Caco-2 (cell line): ENCODE measurements around the gene KIAA0232. TPM values are rescaled to one million over a fixed set of nuclear protein-coding genes. Genes with fewer than 3 reads are reported as not detected.

ENCODE experiments used
- BruUV-seq: library from RNA; stranded (reverse); fragments of 400-500 nt; replicated peaks from 2 replicates; lab custom pipeline; 2021; lab: Mats Ljungman, UMichigan
- CTCF ChIA-PET: fragments of 300-600 bp; sonication (Branson Sonifier 250); formaldehyde crosslinking; loops from one replicate; lab custom pipeline; 2022; ENCODE audit warnings: antibody characterized with exemption; lab: Charles Lee
- POLR2A ChIA-PET: fragments of 300-600 bp; sonication (Branson Sonifier 250); formaldehyde crosslinking; loops from one replicate; lab custom pipeline; 2022; ENCODE audit warnings: antibody characterized with exemption; lab: Charles Lee
- DNase-seq, 2 experiments: peaks; one replicate each; pipeline versions ENCODE4 v3.0.0 to v3.0.0-alpha.2; 2020 to 2022
- H3K27me3 ChIP-seq: replicated peaks from 2 replicates; pipeline ENCODE4 v1.6.0; 2011; ENCODE audit warnings: low read length; ENCODE audit not compliant: control insufficient read depth, insufficient read depth
- H3K36me3 ChIP-seq: 2 replicates; pipeline ENCODE4 v1.5.1; 2011; ENCODE audit warnings: low read length; ENCODE audit not compliant: control insufficient read depth, insufficient read depth
- H3K4me1 ChIP-seq: fragments of 250-450 bp; sonication (Bioruptor Pico); 2 replicates; pipeline ENCODE4 v1.5.1; 2020; ENCODE audit warnings: mild to moderate bottlenecking
- H3K4me3 ChIP-seq: 2 replicates; pipeline ENCODE4 v1.5.1; 2011; ENCODE audit warnings: low read depth, mild to moderate bottlenecking, control low read depth, low read length
- H3K9me3 ChIP-seq: fragments of 250-450 bp; sonication (Bioruptor Pico); 2 replicates; pipeline ENCODE4 v1.5.1; 2020; ENCODE audit warnings: mild to moderate bottlenecking, moderate library complexity
- H3K27ac Mint-ChIP-seq: one replicate; pipeline ENCODE4 v1.8.0; 2022; ENCODE audit warnings: mixed read lengths; ENCODE audit not compliant: unreplicated experiment
- H3K27me3 Mint-ChIP-seq: one replicate; pipeline ENCODE4 v1.8.0; 2022; ENCODE audit warnings: mixed read lengths; ENCODE audit not compliant: insufficient read depth, unreplicated experiment
- H3K36me3 Mint-ChIP-seq: one replicate; pipeline ENCODE4 v1.8.0; 2022; ENCODE audit warnings: mild to moderate bottlenecking, mixed read lengths; ENCODE audit not compliant: insufficient read depth, unreplicated experiment
- H3K4me1 Mint-ChIP-seq: one replicate; pipeline ENCODE4 v1.8.0; 2022; ENCODE audit warnings: low read depth, mixed read lengths; ENCODE audit not compliant: unreplicated experiment
- H3K4me3 Mint-ChIP-seq: one replicate; pipeline ENCODE4 v1.8.0; 2022; ENCODE audit warnings: mild to moderate bottlenecking, moderate library complexity, mixed read lengths; ENCODE audit not compliant: unreplicated experiment
- H3K9me3 Mint-ChIP-seq: one replicate; pipeline ENCODE4 v1.8.0; 2022; ENCODE audit warnings: mixed read lengths; ENCODE audit not compliant: unreplicated experiment
- CTCF ChIP-seq, 2 experiments: fragments of 200-600 bp in 1 of 2; IDR thresholded peaks; 1 replicate in 1 of 2; 2 replicates in 1 of 2; pipeline versions ENCODE4 v1.5.1 to v1.8.0; 2011 to 2022; ENCODE audit warnings: antibody characterized with exemption in 1 of 2, control low read depth in 1 of 2, inconsistent platforms in 1 of 2, low read depth in 1 of 2, low read length in 1 of 2, mild to moderate bottlenecking in 1 of 2, moderate library complexity in 1 of 2; ENCODE audit not compliant: insufficient read depth in 1 of 2, severe bottlenecking in 1 of 2, unreplicated experiment in 1 of 2
- intact Hi-C: fragments of 100-400 bp; cut with micrococcal nuclease; formaldehyde crosslinking; loops from one replicate; pipeline ENCODE4 v1.10.0; 2022; ENCODE audit not compliant: unreplicated experiment
- total RNA-seq: library from RNA; stranded (reverse); gene quantifications from 2 replicates; pipeline ENCODE4 v1.2.3, GENCODE V29; 2022

Gene KIAA0232
- total RNA-seq, 1 experiment from 2014 or later, result 19.7 TPM

- TF ChIP-seq CTCF (IDR thresholded peaks at IDR 0.05; ENCODE audit: insufficient read depth in 1 of 2, low read depth in 1 of 2, low read length in 1 of 2, severe bottlenecking in 1 of 2, unreplicated experiment in 1 of 2), result no peak
- peaks cover 12% of the 10 kb centered on the region for H3K4me1 Mint-ChIP-seq
- Histone ChIP-seq H3K36me3 (no peaks in the 10 kb centered on the region; the same call in 1 of the 2 replicates), H3K4me3 (no peak overlapping the region), H3K4me1 (peaks cover 12% of the 10 kb centered on the region), H3K9me3 (peaks cover 14% of the 10 kb centered on the region; the same call in 1 of the 2 replicates), H3K27me3 (no peaks in the 10 kb centered on the region)
- DNase-seq, result no peak
- intact Hi-C loops, result no loop called here
- H3K9me3 Mint-ChIP-seq, result no peaks in the 10 kb centered on the region
- ChIA-PET POLR2A (no interaction called here), CTCF (no interaction called here)
- peak overlapping the region; percentile 39 for H3K27ac Mint-ChIP-seq
- H3K4me3 Mint-ChIP-seq, result no peak overlapping the region
- no TSS peak for BruUV-seq
- peaks cover 63% of the 10 kb centered on the region for H3K36me3 Mint-ChIP-seq
- H3K27me3 Mint-ChIP-seq, result no peaks in the 10 kb centered on the region
These were observed 105.3 kb downstream of the KIAA0232 start for GRCh38 chr4:6887591-6888371.

- TF ChIP-seq CTCF (IDR thresholded peaks at IDR 0.05; ENCODE audit: insufficient read depth in 1 of 2, low read depth in 1 of 2, low read length in 1 of 2, severe bottlenecking in 1 of 2, unreplicated experiment in 1 of 2), result no peak
- H3K27me3 ChIP-seq, result no peaks in the 10 kb centered on the region
- H3K4me3 ChIP-seq, result no peak overlapping the region
- H3K4me1 ChIP-seq, result peaks cover 19% of the 10 kb centered on the region
- no peak overlapping the region for H3K4me3 Mint-ChIP-seq
- intact Hi-C loops, result no loop called here
- no peak overlapping the region for H3K27ac Mint-ChIP-seq
- H3K27me3 Mint-ChIP-seq, result no peaks in the 10 kb centered on the region
- peaks cover 19% of the 10 kb centered on the region for H3K4me1 Mint-ChIP-seq
- peaks cover 14% of the 10 kb centered on the region; the same call in 1 of the 2 replicates for H3K9me3 ChIP-seq
- no peak for DNase-seq
- H3K9me3 Mint-ChIP-seq, result no peaks in the 10 kb centered on the region
- ChIA-PET CTCF (no interaction called here), POLR2A (no interaction called here)
- BruUV-seq, result no TSS peak
- no peaks in the 10 kb centered on the region; the same call in 1 of the 2 replicates for H3K36me3 ChIP-seq
- H3K36me3 Mint-ChIP-seq, result peaks cover 62% of the 10 kb centered on the region
These were observed 106.1 kb downstream of the KIAA0232 start for GRCh38 chr4:6888506-6889071.

- POLR2A ChIA-PET, result no interaction called here
- peaks cover 66% of the 10 kb centered on the region for H3K36me3 Mint-ChIP-seq
- H3K36me3 ChIP-seq, result no peaks in the 10 kb centered on the region; the same call in 1 of the 2 replicates
- no peak for DNase-seq
- H3K4me3 ChIP-seq, result no peak overlapping the region
- H3K4me1 ChIP-seq, result peaks cover 23% of the 10 kb centered on the region
- H3K9me3 Mint-ChIP-seq, result no peaks in the 10 kb centered on the region
- TF ChIP-seq CTCF (IDR thresholded peaks at IDR 0.05; ENCODE audit: insufficient read depth in 1 of 2, low read depth in 1 of 2, low read length in 1 of 2, severe bottlenecking in 1 of 2, unreplicated experiment in 1 of 2), result no peak
- no peak overlapping the region for H3K4me3 Mint-ChIP-seq
- intact Hi-C loops, result no loop called here
- BruUV-seq, result no TSS peak
- no peaks in the 10 kb centered on the region for H3K27me3 ChIP-seq
- no peaks in the 10 kb centered on the region for H3K27me3 Mint-ChIP-seq
- no peak overlapping the region for H3K27ac Mint-ChIP-seq
- H3K9me3 ChIP-seq, result peaks cover 14% of the 10 kb centered on the region; the same call in 1 of the 2 replicates
- peaks cover 25% of the 10 kb centered on the region for H3K4me1 Mint-ChIP-seq
- CTCF ChIA-PET, result no interaction called here
These were observed 106.7 kb downstream of the KIAA0232 start for GRCh38 chr4:6889101-6889735.
